Right ventricle myocardium superior (tissue), 1 donor: ENCODE measurements around the gene CDR2L. TPM values are rescaled to one million over a fixed set of nuclear protein-coding genes. Genes with fewer than 3 reads are reported as not detected.
"Not testable (repeated sequence)": the region's sequence is repeated elsewhere in the genome, so short reads cannot be mapped to it uniquely, and the experiment has no call there.

Experiments used
- ATAC-seq: fragments of 200-7000 bp; cut with Tn5 transposase; one replicate; pipeline ENCODE4 v1.9.1; 2020; ENCODE audit warnings: mild to moderate bottlenecking; ENCODE audit not compliant: poor library complexity
- DNase-seq: peaks from one replicate; pipeline ENCODE4 v3.0.0-alpha.2; 2020
- intact Hi-C: fragments of 100-400 bp; cut with DNase I; formaldehyde crosslinking; loops from one replicate; pipeline ENCODE4 v1.11.2; 2022
- total RNA-seq: library from RNA; stranded (reverse); fragmentation: NEBNext Ultra II Directional; extraction: Animal tissue kit (Norgen Biotek cat#: 25700); gene quantifications from one replicate; pipeline ENCODE4 v1.2.1, GENCODE V29; 2021
- donor health status: DM: no; HTN: yes; CAD: no; lungs with severe emphysema.

CDR2L gene
- total RNA-seq, 1 donor from 2014 or later, result 18.4 TPM

DNA sequence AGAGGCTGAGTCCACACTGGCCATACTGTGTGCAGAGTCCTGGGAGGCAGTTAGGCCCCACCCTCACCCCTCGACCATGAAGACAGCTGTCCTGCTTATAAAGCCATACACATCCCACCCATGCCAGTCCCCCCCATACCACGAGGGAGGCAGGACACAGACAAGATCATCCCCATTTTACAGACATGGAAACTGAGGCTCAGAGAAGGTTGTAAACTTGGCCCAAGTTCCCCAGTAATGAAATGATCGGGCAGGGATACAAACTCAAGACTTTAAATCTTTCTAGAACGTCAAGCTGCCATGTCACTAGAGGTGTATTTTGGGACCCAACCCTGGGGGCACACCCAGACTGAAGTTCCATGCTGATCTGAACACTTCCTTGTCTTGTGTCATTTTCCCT, 31.3 kb upstream of the CDR2L start:
- intact Hi-C loops, result no loop called here
- no peak for ATAC-seq

DNA sequence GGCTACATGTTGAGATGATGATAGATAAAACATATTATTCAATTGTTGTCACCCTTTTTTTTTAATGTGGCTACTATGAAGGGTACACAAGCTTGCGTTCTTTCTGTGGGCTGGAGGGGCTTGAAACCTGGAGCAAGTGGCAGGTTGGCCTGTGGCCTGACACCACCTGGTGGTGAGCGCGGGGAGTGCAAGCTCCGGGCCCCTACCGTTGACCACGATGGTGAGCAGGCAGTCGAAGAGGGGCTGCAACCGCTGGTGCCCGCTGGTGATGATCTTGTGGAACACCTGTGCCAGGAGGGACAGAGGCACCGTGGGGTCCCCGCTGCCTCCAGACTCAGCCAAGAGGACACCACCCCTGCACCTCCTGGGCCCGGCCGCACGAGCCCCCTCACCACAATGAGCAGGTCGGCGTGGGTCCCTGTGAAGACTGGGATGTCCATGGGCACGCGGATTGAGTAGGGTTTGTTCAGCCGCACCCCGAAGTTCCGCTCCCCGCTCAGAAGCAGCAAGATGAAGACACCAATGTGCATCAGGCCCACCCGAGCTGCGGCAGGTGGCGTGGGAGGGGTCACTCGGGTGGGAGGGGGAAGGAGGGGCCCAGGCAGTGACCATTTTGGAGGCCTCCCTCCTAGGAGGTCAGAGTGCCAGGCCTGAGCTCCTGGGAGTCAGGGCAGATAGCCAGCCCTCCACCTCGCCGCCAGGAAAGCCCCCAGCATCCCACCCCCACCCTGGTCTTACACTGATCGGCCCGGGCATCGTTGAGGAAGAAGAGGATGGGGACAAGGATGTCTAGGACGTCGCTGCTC, 29.3 kb upstream of the CDR2L start:
- peak; percentile 62 for ATAC-seq
- intact Hi-C loops, result no loop called here
- DNase-seq, result peak; percentile 86

More for the DNA sequence above, 31.3 kb upstream of the CDR2L start:
- DNase-seq, result no peak

DNA sequence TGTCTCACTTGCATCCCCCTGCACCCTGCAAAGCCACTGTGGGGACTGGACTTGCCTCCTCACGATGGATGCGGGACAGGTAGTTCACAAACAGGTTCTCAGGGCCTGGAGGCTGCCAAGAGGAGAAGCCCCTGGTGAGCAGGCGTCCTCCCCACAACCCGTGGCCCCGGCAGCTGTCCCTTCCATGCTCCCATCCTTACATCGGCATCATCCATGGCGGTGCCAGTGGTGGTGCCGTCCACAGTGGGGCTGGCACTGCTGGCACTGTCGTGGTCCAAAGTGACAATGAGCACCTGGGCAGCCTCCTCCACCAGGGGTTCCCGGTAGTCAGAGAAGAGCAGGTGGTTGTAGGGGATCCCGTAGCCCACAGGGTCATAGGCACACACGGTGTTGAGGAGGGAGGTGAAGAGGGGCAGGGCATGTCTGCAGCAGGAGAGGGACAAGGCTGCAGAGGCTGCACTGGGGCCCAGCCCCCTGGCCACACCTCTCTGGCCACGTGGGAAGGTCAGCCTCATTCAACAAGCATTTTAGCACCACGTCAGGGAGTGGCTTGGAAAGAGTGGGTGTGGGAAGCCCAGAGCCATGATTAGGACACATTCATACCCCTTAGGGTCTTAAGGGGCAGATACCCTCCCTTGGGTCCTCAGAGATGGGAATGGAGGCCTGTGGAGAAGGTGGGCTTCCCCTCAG, 27.5 kb upstream of the CDR2L start:
- ATAC-seq (no peak), DNase-seq (no peak)
- intact Hi-C loops, result loop anchor here (2.0 to 5.0 kb wide), 2 partner anchors 52 to 241 kb away; partner anchors contain the start of gene MRPL58

DNA sequence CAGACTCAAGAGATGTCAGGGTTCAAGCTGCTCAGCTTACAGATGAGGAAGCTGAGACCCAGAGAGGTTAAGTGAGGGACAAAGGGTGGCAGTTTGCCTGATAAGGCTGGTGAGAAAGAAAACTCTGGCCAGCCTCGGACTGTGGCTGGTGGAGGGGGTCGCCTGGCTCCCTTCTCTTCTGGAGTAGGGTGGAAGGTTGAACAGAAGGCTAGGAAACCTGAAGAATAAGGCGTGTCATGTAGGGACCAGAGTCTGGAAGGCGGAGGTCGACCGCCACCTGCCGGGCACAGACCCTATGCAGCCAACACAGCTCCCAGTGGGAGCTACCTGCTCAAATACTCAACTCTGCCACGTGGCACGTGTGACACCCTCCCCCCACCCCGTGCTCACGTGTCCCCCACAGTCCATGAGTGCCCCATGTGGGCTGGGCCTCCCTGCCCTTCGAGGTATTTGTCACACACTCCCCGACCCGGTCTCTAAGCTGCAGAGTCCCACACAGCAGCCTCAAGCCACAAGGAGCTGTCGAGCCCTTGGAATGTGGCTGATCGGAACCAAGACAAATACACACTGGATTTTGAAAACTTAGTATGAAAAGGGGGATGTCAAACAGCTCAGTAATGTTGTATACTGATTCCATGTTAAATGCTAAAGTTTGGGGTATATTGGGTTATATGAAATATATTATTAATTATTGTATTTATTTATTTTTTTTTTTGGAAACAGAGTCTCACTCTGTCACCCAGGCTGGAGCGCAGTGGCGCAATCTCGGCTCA, 26.7 kb upstream of the CDR2L start:
- peak; percentile 30 for ATAC-seq
- intact Hi-C loops, result loop anchor here (2.0 to 5.0 kb wide), 2 partner anchors 52 to 240 kb away; partner anchors contain the start of gene MRPL58
- DNase-seq, result no peak

DNA sequence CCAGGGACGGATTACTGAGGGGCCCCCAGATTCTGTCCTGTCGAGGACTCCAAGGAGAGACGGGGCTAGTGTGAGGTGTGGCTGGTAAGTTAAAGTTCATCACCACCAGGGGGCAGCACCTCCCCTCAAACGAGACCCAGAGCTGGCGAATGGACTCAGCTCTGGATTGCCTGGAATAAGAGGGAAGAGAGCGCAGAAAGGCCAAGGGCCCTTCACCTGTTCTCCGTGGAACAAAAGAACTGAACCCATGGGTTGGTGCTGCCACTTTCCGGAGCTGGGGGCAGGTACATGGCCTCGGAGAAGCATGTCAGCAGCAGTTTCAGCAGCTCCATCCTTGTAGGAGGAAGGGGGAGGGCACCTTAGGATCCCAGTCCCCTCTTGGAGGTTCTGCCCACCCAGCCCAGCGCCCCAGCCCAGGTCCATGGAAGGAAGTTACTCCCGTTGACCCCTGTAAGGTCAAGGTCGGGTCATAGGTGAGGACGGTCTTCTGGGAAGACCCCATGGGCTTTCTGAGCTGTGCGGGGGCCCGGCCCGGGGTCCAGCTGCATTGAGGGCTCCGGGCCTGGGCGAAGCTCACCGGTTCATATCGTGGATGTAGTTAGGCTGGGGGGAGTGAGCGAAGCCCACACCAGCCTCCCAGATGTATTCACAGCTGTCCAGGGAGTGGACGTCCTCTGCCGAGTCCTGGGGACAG, 25.6 kb upstream of the CDR2L start:
- intact Hi-C loops, result loop anchor here (2.0 to 5.0 kb wide), 2 partner anchors 50 to 239 kb away; partner anchors contain the start of gene MRPL58
- peak; percentile 87 for DNase-seq
- peak; percentile 94 for ATAC-seq

DNA sequence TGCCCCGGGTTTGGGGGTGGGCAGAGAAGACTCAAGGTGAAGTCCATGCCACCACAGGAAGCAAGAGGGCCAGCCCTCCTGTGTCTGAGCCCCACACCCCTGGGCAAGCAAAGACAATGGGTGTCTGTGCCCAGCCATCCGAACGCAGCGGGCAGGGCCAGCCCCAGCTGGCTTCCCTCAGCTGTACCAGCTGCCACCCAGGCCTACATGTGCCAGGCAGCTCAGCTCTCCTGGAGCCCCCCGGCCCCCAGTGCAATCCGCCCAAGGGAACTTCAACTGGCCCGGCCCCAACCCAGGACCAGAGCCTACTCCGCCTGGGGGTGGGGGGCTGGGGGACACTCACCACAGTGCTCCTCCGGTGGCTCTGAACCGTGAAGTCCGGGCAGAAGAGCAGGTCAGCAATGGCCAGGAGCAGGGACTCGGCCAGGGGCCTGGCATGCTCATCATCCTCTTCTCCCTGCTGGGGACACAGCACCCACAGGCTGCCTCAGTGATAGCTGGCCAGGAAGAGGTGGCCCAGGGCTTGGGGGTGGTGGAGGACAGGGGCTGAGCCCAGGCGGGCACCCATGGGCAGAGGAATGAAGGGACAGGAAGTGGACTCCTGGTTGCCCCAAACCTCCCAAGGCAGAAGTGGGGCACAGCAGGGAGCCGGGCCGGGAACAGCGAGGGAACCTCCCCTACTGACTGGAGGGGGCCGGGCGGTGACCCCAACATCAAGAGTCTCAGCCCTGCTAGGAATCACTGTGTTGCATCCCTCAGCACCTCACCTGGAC, 24.6 kb upstream of the CDR2L start:
- DNase-seq (no peak), ATAC-seq (no peak)
- intact Hi-C loops, result loop anchor here (5.0 kb wide), 1 partner anchor 49 kb away; the partner anchor contains the start of gene MRPL58

DNA sequence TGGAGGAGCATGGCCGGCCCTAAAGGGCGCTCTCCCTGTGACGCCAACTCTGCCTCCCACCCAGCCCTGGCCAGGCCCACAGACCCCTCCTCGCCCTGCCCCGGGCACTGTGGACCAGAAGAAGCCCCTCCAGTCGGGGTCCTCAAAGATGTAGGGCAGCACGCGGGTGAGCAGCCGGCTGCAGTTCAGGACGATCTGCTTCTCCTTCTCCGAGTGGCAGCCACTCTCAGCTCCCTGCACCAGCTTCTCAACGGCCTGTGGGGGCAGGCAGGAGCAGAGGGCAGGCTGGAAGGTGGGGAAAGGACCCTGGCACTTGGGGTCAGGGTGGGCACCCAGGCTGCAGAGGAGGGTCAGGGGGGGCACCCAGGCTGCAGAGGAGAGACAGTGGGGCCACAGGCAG, 23.8 kb upstream of the CDR2L start:
- intact Hi-C loops, result loop anchor here (5.0 kb wide), 1 partner anchor 49 kb away; the partner anchor contains the start of gene MRPL58
- no peak for DNase-seq
- no peak for ATAC-seq

DNA sequence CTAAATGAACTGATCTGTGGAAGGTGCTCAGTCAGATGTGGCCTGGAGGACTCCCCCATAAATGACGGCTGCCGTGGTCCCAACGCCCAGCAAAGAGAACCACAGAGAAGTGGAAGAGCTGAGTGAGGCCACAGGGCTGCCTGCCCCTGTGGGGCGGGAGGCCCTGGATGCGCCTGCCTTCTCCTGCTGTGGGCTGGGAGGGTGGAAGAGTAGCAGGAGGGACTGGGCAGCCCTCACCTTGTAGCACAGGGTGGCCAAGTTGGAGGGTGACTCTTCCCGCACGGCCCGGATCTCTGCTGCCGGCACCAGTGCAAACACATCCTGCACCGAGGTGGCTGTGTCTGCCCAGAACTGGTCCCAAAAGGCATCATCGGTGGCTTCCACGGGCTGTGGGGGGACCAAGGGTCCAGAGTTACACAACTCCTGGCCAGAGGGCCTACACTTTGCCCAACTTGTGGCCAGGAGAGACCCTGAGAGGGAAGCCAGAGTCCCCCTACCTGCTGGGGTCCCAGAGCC, 23.1 kb upstream of the CDR2L start:
- DNase-seq, result no peak
- intact Hi-C loops, result loop anchor here (5.0 kb wide), 1 partner anchor 48 kb away; the partner anchor contains the start of gene MRPL58

DNA sequence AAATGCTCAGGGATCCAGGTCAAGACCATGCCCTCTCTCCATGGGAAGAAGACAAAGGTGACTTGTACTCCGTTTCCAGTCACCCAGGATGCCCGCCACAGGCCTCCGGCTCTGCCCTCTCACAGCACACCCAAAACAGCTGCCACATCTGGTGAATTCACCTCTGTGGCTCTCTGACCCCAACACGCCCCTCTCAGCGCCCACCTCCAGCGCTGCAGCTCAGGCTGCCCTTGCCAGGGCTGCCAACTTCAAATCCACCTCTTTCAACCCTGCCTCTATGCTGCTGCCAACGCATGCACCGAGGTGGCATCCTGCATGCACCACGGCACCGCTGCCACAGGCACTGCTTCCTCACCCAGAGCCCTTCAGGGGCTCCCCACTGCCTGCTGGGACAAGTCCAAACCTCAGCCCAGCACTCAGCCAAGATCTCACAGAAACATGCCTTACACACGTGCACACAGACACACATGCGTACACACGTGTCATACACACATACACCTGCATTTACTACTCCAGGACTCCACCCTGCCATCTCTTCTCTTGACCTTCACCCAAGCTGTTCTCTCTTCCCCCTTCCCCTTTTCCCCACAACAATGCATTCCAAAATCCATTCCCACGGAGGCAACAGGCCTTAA, 22.3 kb upstream of the CDR2L start:
- intact Hi-C loops, result loop anchor here (5.0 kb wide), 1 partner anchor 47 kb away; the partner anchor contains the start of gene MRPL58
- DNase-seq, result no peak

More for the DNA sequence above, 23.1 kb upstream of the CDR2L start:
- ATAC-seq, result no peak

DNA sequence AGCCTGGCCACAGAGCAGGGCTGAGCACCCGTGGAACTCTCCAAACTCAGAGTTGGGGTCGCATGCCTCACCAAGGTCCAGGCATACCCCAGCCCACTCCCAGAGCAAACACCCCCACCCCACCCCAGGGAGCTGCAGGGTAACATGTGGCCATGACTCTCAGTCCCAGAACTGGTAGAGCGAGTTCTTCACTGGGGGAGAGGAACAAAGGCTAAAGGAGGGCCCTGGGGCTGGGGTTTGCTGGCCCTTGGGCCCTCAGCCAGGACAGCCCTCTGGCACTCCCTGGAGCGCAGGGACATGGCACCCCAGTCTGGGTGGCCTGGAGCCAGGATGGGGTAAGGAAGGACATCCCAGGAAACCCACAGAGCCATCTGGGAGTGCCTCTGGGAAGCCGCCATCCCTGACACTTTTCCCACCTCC, 19.1 kb upstream of the CDR2L start:
- DNase-seq, result no peak
- ATAC-seq, result no peak
- intact Hi-C loops, result no loop called here

More for the DNA sequence above, 22.3 kb upstream of the CDR2L start:
- no peak for ATAC-seq

DNA sequence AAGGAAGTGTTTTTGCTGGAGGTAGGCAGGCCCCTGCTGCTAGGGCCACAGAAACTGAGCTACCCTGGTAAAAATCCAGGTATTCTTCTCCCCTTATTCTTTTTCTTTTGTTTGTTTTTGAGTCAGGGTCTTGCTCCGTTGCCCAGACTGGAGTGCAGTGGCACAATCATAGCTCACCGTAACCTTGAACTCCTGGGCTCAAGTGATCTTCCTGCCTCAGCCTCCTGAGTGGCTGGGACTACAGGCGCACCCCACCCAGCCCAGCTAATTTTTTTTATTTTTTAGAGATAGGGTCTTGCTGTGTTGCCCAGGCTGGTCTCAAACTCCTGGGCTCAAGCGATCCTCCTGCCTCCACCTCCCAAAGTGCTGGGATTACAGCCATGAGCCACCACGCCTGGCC, 17.9 kb upstream of the CDR2L start:
- ATAC-seq, DNase-seq, intact Hi-C loops: not testable (repeated sequence)

DNA sequence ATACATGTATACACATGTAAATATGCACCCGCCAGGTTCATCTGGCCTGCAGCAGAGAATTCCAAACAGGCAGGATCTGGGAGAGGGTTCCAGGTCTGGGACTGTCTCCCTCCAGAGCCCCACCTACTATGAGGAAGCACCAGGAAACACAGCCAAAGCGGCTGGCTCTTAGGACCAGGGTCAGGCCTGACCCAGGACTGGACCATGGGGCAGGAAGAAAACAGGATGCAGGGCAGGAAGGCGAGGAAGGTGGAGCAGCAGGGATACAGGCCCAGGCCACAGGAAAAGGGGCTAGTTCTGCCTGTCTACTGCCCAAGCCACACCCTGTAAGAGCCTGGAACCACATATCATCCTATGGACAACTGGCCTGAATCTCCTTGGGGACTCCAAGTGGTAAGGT, 17.0 kb upstream of the CDR2L start:
- DNase-seq (no peak), ATAC-seq (peak; percentile 24)
- intact Hi-C loops, result no loop called here

DNA sequence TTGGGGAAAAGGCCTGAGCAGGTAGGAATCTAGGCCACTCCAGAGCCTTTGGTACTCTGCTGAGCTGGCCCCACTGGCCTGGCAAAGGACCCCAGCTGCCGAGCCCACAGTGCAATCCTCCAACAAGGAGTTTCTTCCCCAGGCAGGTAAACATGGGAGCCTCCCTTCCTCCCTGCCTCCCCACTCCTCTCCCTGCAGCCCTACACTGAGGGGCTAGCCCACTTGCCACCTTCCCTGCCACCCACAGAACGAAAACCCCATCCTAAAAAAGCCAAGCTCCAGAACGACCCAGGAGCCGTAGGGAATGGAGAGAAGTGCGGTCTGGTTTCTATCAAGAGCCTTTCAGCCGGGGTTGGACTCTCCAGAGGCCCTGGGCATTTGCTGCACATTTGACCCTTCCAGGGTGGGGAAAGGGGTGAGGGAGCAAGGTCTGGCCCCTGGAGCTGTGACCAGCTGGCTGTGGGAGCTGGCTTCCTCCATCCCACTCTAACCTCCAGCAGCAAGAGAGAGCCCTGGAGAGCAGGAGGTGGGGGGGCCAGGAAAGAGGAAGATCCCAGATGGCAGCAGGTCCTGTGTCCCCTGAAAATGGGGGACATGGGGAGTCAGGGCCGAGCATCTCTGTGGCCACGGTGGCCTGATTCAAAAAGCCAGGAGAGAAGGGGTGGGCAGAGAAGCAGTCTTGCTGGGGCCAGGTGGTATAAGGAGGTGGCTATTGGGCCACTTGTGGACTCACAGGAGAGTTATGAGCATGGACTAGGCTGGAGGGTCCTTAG, 16.2 kb upstream of the CDR2L start:
- no peak for DNase-seq
- intact Hi-C loops, result no loop called here
- no peak for ATAC-seq

DNA sequence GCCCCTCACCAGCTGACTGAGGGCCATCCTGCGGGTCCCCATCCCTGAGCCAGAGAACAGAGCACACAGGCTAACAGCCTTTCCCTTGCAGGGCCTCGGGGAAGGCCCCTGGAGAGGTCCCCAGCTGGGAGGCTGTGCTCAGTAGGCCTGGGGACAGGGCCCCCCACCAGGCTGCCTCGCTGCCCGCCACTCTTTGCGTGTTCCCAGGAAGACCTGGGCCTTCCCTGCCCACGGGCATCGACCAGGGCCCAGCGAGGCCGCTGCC, 15.7 kb upstream of the CDR2L start:
- intact Hi-C loops, result no loop called here
- DNase-seq (no peak), ATAC-seq (peak; percentile 9)

DNA sequence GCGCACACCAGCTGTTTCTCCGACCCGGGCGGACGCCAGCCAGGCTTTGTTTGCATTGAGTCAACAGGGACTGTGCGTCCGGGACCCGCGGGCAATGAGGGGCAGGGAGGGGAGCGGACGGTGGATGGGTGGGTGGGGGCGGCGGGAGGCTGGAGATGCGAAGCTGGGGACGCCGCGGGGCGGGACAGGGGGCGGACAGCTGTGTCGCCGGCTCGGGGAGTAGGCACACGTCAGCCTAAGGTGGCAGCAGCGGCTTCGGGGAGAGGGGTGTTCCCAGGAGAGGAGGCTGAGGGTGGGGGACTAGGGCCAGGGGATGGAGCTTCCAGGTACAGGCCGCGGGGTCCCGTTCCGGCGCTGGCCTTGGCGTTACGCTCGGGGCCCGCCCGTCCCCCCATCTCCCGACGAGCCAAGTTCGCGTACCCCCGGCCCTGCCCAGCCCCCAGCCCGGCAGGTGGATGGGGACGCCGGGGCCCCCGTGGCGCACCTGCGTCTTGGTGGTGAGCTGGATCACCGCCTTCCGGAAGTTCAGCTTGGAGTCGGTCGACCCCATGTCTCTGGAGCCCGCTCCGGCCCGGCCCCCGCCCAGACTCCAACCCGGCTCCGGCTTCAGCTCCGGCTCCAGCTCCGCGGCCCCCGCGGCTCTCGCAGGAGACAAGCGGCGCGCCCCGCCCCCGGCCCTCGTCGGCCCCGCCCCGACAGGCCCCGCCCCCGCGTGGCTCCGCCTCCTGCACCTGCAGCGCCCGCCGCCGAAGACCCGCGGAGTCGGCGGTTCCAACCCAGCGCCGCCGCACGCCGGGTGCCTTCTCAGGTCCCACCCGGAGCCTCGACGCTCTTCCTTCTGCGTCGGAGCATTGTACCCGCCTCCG, 15.1 kb upstream of the CDR2L start, which contains the start of gene HID1:
Gene HID1, minus strand, starts transcription at position 653 of the 866 bp plus-strand sequence. Its CDS starts 103 bp downstream, at position 550.
- ATAC-seq (peak; percentile 86), DNase-seq (peak; percentile 79)
- intact Hi-C loops, result no loop called here
